ENCODE measurements around the gene TNFSF8. TPM values are rescaled to one million over a fixed set of nuclear protein-coding genes. Genes with fewer than 3 reads are reported as not detected.

TNFSF8 gene
- total RNA-seq, 4 donors from 2014 or later, result 0.29 to 0.76 TPM; not detected in 2

GRCh38 chr9:114932502-114932901 is 2.1 kb upstream of the TNFSF8 start:
- no peak for ATAC-seq
- intact Hi-C loops (cut with DNase I; ENCODE audit: low total_unique reads), result no loop called here
- in situ Hi-C loops (cut with MboI; ENCODE audit: low sequenced_read_pairs in 4 of 4), result no loop called here
- DNase-seq, result no peak
- no peaks in the 10 kb centered on the region for H3K27me3 ChIP-seq
- H3K4me3 ChIP-seq, result no peak overlapping the region
- TF ChIP-seq POLR2A (IDR thresholded peaks at IDR 0.05), result no peak
- no peak for TF ChIP-seq CTCF (IDR thresholded peaks at IDR 0.05 in 4 of 5, conservative IDR thresholded peaks at IDR 0.05 in 1 of 5)
- H3K9me3 ChIP-seq, result no peaks in the 10 kb centered on the region
- H3K36me3 ChIP-seq, result no peaks in the 10 kb centered on the region
- H3K27ac ChIP-seq, result no peak overlapping the region
- no peaks in the 10 kb centered on the region for H3K4me1 ChIP-seq

GRCh38 chr9:114931407-114931806 is 1.0 kb upstream of the TNFSF8 start:
- no peak overlapping the region for H3K27ac ChIP-seq
- no peaks in the 10 kb centered on the region for H3K4me1 ChIP-seq
- no peak for ATAC-seq
- no peak for DNase-seq
- no peak overlapping the region for H3K4me3 ChIP-seq
- H3K36me3 ChIP-seq, result no peaks in the 10 kb centered on the region
- in situ Hi-C loops (cut with MboI; ENCODE audit: low sequenced_read_pairs in 4 of 4), result no loop called here
- H3K27me3 ChIP-seq, result no peaks in the 10 kb centered on the region
- TF ChIP-seq POLR2A (IDR thresholded peaks at IDR 0.05) (no peak), CTCF (IDR thresholded peaks at IDR 0.05 in 4 of 5, conservative IDR thresholded peaks at IDR 0.05 in 1 of 5) (no peak)
- intact Hi-C loops (cut with DNase I; ENCODE audit: low total_unique reads), result no loop called here
- no peaks in the 10 kb centered on the region for H3K9me3 ChIP-seq

GRCh38 chr9:114929201-114929600 is 1.2 kb downstream of the TNFSF8 start:
- in situ Hi-C loops (cut with MboI; ENCODE audit: low sequenced_read_pairs in 4 of 4) (no loop called here), intact Hi-C loops (cut with DNase I; ENCODE audit: low total_unique reads) (no loop called here)
- ATAC-seq (no peak), DNase-seq (no peak)
- no peaks in the 10 kb centered on the region for H3K36me3 ChIP-seq
- TF ChIP-seq CTCF (IDR thresholded peaks at IDR 0.05 in 4 of 5, conservative IDR thresholded peaks at IDR 0.05 in 1 of 5) (no peak), POLR2A (IDR thresholded peaks at IDR 0.05) (no peak)
- no peak overlapping the region for H3K27ac ChIP-seq
- peak overlapping the region in 1 of 4 donors; percentile 27 for H3K4me3 ChIP-seq
- H3K27me3 ChIP-seq, result peaks cover 0 to 6% (median 0%) of the 10 kb centered on the region in 3 donors
- H3K4me1 ChIP-seq, result no peaks in the 10 kb centered on the region
- H3K9me3 ChIP-seq, result no peaks in the 10 kb centered on the region

- in situ Hi-C loops (cut with MboI; ENCODE audit: low sequenced_read_pairs in 4 of 4) (no loop called here), intact Hi-C loops (cut with DNase I; ENCODE audit: low total_unique reads) (no loop called here)
- Histone ChIP-seq H3K27me3 (peaks cover 0 to 6% (median 0%) of the 10 kb centered on the region in 3 donors), H3K9me3 (no peaks in the 10 kb centered on the region), H3K4me3 (peak overlapping the region in 1 of 4 donors; percentile 2), H3K27ac (no peak overlapping the region), H3K4me1 (no peaks in the 10 kb centered on the region), H3K36me3 (no peaks in the 10 kb centered on the region)
- TF ChIP-seq CTCF (IDR thresholded peaks at IDR 0.05 in 4 of 5, conservative IDR thresholded peaks at IDR 0.05 in 1 of 5), result no peak
- no peak for TF ChIP-seq POLR2A (IDR thresholded peaks at IDR 0.05)
- no peak for DNase-seq
- no peak for ATAC-seq
These were observed 1.7 kb downstream of the TNFSF8 start for GRCh38 chr9:114928671-114929070.

- Histone ChIP-seq H3K27me3 (peaks cover 0 to 6% (median 0%) of the 10 kb centered on the region in 3 donors), H3K9me3 (no peaks in the 10 kb centered on the region), H3K4me3 (no peak overlapping the region), H3K4me1 (no peaks in the 10 kb centered on the region), H3K27ac (no peak overlapping the region), H3K36me3 (no peaks in the 10 kb centered on the region)
- intact Hi-C loops (cut with DNase I; ENCODE audit: low total_unique reads), result no loop called here
- ATAC-seq (no peak), DNase-seq (no peak)
- no peak for TF ChIP-seq CTCF (IDR thresholded peaks at IDR 0.05 in 4 of 5, conservative IDR thresholded peaks at IDR 0.05 in 1 of 5)
- no peak for TF ChIP-seq POLR2A (IDR thresholded peaks at IDR 0.05)
- in situ Hi-C loops (cut with MboI; ENCODE audit: low sequenced_read_pairs in 4 of 4), result no loop called here
These were observed 2.3 kb downstream of the TNFSF8 start for GRCh38 chr9:114928136-114928535.
